CD1c-positive myeloid dendritic cell (primary cell): ENCODE data around the gene FAAP20.

ENCODE experiments used
- DNase-seq: peaks from one replicate; pipeline ENCODE4 v3.0.0-alpha.2; 2016; ENCODE audit errors: extremely low spot score

FAAP20 gene

DNA sequence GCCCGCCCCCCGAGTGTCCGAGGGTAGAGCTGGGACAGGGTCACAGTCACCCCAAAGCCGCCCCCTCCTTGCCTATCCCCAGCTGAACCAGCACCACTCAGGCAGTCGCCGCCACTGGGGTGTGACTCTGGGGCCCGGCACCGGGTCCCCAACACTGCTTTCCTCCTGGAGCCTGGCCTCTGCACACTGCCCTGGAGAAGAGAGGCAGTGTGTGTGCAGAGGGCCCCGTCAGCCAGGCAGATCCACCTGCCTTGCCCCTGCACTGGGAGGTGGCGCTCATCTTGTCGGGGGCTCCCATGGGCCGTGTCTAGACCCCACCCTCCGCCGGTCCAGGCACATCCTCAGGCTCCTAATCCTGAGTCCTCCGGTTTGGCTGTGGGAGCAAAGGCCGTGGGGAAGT, 15.7 kb downstream of the FAAP20 start:
- DNase-seq, result no peak

DNA sequence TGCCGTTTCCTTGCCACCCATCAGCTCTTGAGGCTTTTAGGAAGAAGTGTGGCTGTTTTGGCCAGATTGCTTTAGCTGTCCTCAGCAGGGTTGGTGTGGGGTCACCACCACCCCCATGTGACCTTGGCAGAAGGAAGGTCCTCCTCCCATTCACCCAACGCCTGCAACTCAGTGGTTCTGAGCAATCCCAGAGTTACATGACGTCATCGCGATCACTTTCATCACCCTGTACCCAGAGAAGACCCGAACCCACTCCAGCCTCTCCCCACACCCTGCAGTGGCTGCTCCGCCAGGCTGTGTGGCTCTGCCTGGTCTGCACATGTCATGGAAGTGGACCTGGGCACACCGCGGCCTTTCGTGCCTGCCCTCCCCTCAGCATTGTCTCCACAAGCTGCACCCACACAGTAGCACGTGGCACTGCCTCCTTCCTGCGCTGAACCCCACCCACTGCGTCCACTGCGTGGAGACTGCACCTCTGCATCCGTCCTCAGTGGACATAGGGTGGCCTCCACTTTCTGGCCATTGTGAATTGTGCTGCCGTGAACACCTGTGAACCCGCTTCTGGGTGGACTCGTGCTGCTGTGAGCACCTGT, 16.5 kb downstream of the FAAP20 start:
- no peak for DNase-seq

DNA sequence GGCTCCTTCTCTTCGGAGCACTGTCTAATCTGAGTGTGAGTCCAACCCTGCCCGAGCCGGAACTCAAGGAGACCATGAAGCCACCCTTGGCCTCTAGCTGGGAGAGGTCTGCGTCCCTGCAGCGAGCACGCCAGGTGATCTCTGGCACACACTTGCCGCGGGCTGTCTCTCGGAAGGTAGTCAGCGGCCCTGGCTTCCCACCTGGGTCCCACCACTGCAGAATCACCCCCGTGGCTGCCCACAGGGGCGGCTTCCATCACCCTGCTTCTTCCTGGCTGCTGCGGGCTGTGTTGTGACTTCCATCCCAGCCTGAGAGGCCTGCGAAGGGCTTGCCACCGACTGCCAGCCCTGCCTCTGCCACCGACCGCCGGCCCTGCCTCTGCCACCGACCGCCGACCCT, 17.0 kb downstream of the FAAP20 start:
- no peak for DNase-seq

DNA sequence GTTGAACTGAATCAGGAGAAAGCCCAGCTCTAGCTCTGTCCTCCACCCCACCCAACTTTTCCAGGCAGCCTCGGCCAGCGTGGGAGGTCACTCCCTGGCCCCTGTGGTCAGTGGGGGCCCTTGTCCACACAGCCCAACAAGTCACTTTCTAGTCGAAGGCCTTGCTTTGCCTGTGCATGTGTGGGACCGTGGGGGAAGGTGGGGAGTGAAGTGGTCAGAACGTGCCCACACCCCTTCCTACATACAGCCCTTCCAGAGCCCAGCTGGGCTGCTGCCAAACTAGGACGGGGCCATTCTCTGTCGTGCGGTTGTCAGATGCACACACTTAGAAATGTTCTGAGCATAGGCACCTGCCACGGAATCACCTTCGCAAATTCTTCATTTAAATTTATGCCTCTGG, 18.0 kb downstream of the FAAP20 start:
- DNase-seq, result no peak

DNA sequence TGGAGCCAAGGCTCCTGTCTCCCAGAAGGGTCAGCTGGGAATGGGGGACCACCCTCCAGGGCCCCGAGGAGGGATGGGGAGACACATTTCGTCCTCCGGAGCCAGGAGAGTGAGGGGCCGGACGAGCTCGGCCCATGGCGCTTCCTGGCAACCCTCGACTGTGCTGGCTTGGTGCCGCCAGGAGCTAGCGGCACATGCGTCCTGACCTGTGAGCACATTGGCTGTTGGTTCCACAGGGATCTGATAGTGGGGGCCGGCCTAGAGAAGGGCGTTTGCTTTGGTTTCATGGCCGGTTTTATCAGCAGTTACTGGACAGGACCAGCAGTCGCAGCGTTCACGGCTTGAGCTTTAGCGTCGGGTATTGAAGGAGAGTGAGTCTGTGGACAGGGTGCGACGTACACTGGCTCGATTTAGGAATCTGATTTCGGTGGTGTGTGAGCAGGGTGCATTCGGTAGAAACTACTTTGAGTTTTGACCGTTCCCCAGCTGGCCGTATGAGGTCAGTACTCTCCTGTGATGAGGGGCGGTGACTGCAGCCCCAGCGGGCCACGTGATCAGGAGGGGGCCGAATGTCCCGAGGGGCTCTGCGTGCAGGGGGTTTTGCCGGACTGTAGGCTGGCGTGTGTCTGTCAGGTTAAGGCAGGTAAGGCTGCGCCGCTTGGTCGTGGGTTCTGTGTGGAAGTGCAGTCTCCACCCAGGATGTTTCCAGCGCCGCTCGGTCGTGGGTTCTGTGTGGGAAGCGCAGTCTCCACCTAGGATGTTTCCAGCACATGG, 18.7 kb downstream of the FAAP20 start:
- DNase-seq, result no peak

DNA sequence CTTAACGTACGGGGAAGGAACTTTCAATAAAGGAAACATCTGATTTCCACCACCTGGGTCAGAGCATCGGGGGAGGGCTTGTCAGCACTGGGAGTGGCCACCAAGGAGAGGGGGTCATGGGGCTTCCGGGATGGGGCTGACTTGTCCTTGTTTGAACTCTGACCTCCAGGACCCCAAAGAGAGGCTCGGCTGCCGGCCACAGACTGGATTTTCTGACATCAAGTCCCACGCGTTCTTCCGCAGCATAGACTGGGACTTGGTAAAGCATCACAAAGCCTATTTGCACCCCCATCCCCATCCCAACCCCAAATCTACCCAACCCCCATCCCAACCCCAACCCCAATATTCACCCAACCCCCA, 19.5 kb downstream of the FAAP20 start:
- no peak for DNase-seq

DNA sequence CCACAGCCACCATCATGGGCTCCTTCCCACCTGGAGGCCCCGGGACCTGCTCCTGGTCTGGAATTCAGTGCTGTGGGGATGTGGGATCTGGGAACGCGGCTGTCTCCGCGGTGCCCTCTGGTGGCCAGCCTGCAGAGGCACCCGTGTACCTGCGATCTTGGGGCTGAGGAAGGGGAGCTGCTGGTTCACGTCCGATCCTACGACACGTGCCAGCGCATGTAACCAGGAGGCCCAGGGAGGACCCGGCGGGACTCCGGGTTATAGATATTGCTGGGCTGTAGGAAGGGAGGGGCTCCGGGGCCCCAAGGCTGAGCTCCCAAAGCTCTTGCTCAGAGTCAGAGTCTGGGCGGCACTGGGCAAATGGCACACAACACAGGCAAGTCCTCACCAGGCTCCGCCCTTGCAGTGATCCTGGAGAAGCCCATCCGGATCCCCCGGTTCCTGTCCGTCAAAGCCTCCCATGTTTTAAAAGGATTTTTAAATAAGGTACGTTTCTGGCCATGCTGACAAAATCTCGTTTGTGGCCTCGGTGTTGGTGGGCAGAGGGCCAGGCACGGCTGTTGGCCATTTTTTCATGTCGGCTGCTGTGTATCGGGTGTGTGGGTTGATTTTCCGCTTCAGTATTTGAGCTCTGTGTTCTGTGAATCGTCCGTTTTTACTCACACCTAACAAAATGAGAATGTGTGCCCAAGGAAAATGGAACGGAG, 20.1 kb downstream of the FAAP20 start:
- peak; percentile 41 for DNase-seq

DNA sequence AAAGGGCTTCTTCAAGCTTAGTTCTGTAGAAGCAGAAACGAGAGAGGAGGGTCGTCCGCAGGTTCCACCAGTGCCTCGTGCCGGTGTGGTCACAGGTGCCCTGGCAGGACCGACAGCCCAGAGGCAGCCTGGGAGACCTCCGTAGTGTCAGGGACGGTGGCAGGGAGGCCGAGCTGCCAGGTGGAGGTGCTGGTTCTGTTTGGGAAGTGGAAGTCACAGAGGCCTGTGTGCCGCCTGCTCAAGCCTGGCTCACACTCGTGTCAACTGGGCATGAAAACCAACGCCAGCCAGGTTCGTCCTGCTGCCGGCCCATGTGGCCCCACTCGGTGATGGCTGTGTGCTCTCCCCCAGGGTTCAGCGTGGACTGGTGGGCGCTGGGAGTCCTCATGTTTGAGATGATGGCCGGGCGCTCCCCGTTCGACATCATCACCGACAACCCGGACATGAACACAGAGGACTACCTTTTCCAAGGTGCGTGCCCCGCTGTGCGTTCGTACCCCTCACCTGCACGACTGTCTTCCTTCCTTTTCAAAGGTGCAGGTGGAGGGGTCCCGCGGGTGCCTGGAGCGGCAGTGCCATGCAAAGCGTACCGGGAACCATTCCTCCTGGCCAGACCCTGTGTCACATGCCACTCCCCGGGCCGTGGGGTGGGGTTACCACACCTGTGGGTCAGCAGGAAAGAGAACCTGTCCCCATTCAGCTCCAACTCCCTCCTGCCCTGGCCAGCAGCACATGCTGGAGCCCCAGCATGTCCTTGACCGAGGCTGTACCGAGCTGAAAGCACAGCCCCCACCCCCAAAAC, 20.8 kb downstream of the FAAP20 start:
- DNase-seq, result no peak

DNA sequence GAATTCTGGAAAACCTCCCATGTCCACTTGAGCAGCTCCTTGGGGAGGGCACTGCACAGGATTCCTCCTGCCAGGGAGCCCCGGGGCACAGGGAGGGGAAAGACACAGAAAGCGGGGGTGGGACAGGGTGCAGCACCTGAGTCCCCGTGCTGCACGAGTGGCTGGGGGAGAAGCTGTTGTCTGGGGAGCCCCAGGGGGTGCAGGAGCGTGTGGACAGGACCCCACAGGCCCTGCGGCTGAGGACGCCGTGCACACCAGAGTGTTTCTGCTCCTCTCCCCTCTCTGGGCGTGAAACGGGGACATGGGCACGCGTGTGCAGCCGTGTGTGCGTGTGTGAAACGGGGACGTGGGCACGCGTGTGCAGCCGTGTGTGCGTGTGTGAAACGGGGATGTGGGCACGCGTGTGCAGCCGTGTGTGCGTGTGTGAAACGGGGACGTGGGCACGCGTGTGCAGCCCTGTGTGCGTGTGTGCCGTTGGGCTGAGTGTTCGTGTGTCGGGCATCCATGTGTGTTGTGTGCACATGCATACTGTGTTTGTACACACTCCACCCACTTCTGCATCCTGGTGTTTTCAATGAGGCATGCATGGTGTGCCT, 21.9 kb downstream of the FAAP20 start:
- DNase-seq, result no peak

DNA sequence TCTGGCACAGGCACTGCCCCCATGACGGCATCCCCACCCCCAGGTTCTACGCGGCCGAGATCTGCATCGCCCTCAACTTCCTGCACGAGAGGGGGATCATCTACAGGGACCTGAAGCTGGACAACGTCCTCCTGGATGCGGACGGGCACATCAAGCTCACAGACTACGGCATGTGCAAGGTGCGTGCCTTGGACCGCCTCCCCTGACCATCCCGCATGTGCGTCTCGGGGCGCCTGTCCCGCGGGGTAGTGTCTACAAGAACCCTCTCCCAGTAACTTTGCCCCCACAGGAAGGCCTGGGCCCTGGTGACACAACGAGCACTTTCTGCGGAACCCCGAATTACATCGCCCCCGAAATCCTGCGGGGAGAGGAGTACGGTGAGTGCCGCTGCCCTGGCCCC, 22.6 kb downstream of the FAAP20 start:
- DNase-seq, result no peak

DNA sequence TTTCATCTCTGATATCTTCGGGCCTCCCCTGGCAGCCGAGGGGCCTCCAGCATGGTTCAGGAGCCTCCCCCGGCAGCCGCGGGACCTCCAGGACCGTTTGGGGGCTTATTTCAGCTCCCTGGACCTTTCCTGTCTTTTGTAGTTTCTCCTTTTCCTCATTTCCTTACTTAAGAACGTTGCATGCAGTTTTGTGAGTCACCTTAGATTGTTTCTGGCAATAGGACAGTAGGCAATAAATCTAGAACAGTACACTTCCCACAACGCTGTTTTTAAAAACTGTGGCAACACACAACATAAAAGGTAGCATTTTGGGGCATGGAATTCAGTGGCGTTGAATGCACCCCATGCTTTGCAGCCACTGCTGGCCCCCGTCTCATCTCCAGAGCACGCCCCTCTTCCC, 24.4 kb downstream of the FAAP20 start:
- DNase-seq, result no peak

DNA sequence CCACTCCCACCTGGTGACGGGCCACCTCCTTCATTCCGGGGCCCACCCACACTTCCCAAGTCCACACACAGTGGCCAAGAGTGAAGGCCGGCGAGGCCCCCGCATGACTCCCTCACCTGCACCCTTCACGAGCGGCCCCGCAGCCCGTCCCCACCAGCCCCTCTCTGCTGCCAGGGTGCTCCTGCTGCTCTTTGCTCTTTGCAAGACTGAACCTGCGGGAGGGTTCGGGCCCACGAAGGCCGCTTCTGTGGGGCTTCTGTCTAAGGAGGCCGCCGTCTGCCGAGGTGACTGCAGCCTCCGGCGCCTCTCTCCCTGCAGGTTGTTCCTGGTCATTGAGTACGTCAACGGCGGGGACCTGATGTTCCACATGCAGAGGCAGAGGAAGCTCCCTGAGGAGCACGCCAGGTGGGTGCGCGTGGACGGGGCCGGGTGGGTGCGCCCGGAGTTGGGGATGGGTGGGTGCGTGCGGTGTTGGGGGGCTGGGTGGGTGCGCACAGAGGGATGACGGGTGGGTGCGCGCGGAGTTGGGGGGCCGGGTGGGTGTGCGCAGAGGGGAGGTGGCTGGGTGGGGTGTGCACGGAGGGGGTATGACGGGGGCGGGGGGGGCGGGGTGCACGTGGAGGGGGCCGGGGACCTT, 25.3 kb downstream of the FAAP20 start:
- no peak for DNase-seq

DNA sequence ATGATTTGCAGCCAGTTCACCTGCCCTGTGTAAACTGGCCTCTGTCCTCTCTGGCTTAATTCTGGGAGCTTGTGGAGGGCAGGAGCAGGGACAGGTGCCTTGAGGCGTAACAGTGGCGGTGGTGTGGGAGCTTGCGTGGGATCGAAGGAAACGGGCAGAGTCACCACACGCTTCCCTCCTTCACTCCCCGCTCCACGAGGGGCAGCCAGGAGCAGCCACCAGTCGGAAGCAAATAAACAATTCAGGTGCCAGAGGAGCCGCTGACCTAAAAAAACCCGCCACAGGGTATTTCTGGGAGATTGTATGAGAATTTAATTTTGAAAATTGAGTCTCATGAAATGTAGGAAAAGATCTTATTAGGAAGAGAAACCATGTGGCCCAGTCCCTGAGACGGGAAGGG, 26.0 kb downstream of the FAAP20 start:
- DNase-seq, result no peak

DNA sequence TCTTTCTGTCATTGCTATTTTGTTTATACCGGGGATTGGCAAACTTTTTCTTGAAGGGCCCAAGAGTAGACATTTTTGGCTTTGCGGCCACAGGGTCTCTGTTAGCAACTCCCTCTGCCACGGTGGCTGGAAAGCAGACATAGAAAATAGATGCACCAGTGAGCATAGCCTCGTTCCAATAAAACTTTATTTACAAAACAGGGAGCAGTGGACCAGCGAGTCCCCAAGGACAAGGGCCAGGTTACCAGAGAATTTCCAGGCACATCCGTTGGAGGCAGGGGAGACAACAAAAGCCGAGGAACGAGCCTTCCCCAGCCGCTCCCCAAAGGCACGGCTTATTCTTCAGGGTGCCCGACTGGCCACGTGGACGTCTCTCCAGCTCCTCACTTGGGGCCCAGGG, 26.5 kb downstream of the FAAP20 start:
- DNase-seq, result no peak

DNA sequence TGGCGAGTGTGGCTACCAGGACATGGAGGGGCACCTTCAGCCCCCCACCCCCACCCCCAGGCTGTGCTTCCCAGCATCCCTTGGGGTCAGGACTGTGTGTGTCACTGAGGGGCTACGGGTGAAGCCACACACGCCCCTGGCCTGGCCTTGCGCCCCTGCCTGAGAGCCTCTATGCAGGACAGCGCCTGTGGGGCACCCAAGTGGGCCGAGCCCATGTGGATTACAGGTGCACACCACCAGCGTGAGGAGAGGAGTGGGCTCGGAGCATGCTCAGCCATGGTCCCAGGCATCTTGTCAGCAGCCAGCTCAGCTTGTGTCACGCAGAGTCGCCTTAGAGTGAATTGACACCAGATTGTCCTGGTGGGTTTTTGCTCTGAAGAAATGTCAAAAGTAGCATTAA, 27.9 kb downstream of the FAAP20 start:
- DNase-seq, result no peak

DNA sequence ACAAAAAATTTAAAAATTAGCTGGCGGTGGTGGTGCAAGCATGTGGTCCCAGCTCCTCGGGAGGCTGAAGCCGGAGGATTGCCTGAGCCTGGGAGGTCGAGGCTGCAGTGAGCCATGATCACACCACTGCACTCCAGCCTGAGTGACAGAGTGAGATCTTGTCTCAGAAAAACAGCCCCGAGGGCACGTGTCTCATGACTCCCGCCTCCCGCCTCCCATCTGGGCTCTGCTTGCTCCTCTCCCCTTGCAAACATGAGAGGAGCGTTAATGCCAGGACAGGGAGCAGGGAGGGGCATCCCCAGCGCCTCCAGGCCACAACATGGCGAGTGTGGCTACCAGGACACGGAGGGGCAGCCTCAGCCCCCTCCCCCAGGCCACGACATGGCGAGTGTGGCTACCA, 28.3 kb downstream of the FAAP20 start:
- DNase-seq, result no peak

DNA sequence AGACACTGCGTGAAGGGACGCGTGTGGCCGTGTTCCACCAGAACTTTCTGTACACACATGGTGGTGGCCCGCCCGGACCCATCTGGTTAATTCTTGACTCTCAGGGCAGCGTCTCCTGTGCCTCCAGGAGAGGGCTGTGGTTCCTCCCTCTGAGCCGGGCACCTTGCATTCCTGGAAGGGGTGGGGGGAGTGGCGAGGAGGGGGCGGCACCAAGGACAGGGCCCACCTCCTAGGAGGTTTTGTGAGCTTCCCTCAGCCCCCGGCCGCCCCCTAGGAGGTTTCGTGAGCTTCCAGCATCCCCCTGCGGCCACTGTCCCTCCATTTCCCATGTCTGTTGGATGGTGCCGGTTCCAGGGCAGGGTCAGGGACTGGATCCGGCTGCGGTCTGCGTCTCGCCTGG, 28.9 kb downstream of the FAAP20 start:
- DNase-seq, result no peak

DNA sequence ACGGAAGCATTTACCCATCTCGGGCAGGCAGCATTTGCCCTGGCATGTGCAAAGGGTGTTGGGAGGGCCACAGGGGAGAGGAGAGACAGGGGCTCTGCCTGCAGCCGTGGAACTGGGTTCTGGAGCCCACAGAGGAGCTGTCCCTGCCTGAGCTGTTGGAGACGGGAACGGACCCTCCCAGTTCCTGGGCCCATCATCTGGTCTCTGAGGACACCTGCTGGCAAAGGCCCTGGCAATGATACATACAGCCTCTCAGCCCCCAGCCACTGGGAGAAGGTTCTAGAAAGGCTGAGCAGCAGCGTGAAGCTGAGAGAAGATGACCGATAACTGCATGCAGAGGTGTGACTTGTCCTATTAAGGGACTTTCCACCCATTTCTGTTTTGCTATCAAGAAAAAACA, 31.4 kb downstream of the FAAP20 start:
- no peak for DNase-seq

DNA sequence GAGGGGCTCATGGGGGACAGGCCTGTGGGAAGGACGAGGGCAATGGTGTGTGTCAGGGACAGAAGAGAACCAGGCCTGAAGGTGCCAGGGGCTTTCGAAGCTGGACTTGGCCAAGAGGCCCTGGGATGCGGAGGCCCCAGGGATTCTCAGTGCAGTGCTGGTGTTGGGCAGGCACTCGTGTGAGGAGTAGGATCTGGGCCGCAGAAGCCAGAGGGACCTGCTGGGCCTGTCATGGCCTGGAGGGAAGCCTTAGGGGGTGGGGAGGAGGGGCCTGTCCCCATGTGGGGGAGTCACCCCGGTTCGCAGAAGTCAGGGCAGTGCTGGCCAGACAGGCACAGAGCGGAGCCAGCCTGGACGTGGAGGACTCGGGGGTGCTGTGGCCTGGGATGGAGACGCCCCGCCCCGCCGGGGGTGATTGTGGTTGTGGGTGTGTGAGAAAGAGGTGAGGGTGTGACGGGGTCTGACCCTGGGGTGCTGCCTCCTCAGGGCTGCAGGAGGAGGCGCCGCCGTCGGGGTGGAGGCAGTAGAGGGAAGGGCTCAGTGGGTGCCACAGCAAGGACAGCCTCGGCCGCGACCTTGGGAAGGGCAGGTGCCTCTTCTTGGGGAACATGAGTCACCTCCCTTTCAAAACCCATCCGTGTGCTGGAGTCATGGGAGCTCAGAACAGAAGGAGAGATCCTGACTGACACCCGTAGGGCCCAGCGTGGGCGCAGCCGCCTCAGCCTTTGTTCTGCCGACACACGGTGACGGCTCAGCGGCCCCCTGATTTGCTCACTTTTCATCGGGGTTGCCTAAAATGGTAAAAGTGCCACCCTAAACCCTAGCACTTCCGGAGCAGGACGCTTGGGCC, 33.9 kb downstream of the FAAP20 start:
- DNase-seq, result no peak

DNA sequence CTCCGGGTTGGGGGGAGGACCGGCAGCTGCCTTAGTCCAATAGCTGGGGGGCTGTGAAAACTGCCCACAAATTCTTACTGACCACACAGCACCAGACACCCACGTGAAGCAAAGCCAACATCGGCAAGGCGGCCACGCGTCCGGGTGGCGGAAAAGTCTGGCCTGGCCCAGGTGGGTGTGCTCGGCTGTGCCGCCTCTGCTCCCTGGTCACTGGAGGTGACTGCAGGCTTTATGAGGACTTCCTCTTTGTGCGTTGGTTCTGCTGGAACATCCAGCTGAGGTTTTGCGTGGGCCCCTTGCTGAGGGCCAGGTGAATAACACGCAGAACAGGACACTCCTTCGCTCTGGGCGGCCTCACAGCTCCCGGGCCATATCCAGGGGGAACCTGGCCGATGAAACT, 35.4 kb downstream of the FAAP20 start:
- peak; percentile 9 for DNase-seq

DNA sequence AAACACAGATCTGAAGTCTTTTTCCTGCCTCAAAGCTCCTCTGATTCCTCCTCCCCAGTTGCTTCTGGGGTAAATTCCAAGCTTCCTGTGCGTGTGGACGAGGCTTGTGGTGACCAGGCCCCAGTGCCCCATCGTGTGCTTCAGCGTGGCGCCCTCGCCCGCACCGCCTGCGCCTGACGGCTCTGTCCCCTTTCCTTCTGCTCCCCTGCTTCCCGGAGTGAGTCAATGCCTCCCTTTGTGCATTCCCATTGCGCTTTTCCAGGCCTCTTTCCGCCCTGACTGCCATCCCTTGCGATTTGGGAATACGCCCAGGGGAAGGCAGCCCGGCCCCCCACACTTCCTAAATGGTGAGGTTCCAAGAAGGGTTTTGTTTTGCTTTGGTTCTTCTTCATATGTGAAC, 36.3 kb downstream of the FAAP20 start:
- DNase-seq, result no peak
